ENCODE measurements around the gene ISOC2.
A peak's percentile ranks its signal among the peaks of the same experiment; 100 is the strongest.
"Not testable (repeated sequence)": the region's sequence is repeated elsewhere in the genome, so short reads cannot be mapped to it uniquely, and the experiment has no call there.

ISOC2 gene

GRCh38 chr19:55461259-55461973 lies at the start of gene ISOC2:
ISOC2 (minus strand) TSS chr19:55461642; CDS start chr19:55456486, 5,156 bp downstream.
- peak; percentile 100 for DNase-seq (ENCODE audit: low spot score)

- DNase-seq (ENCODE audit: low spot score): no peak
These were observed 46.7 kb upstream of the ISOC2 start for GRCh38 chr19:55508120-55508519.

GRCh38 chr19:55504981-55505380 lies 43.5 kb upstream of the ISOC2 start:
- DNase-seq (ENCODE audit: low spot score): no peak

- no peak for DNase-seq (ENCODE audit: low spot score)
These were observed 42.8 kb upstream of the ISOC2 start for GRCh38 chr19:55504252-55504603.

- peak; percentile 91 for DNase-seq (ENCODE audit: low spot score)
These were observed 42.2 kb upstream of the ISOC2 start for GRCh38 chr19:55503502-55504251.

- DNase-seq (ENCODE audit: low spot score): no peak
These were observed 41.7 kb upstream of the ISOC2 start for GRCh38 chr19:55503157-55503501.

- DNase-seq (ENCODE audit: low spot score): no peak
These were observed 40.9 kb upstream of the ISOC2 start for GRCh38 chr19:55502197-55502952.

- no peak for DNase-seq (ENCODE audit: low spot score)
These were observed 39.0 kb upstream of the ISOC2 start for GRCh38 chr19:55500368-55500952.

- no peak for DNase-seq (ENCODE audit: low spot score)
These were observed 36.9 kb upstream of the ISOC2 start for GRCh38 chr19:55498246-55498840.

- no peak for DNase-seq (ENCODE audit: low spot score)
These were observed 36.3 kb upstream of the ISOC2 start for GRCh38 chr19:55497763-55498162.

GRCh38 chr19:55496820-55497219 lies 35.4 kb upstream of the ISOC2 start:
- not testable (repeated sequence) for DNase-seq (ENCODE audit: low spot score)

GRCh38 chr19:55495646-55496349 lies 34.4 kb upstream of the ISOC2 start:
- no peak for DNase-seq (ENCODE audit: low spot score)

GRCh38 chr19:55494172-55494761 lies 32.8 kb upstream of the ISOC2 start:
- DNase-seq (ENCODE audit: low spot score): no peak

GRCh38 chr19:55493645-55494171 lies 32.3 kb upstream of the ISOC2 start:
- DNase-seq (ENCODE audit: low spot score): no peak

- DNase-seq (ENCODE audit: low spot score): no peak
These were observed 31.7 kb upstream of the ISOC2 start for GRCh38 chr19:55493052-55493644.

- DNase-seq (ENCODE audit: low spot score): no peak
These were observed 31.0 kb upstream of the ISOC2 start for GRCh38 chr19:55492362-55492944.

GRCh38 chr19:55491546-55492360 lies 30.3 kb upstream of the ISOC2 start:
- no peak for DNase-seq (ENCODE audit: low spot score)

- DNase-seq (ENCODE audit: low spot score): no peak
These were observed 29.3 kb upstream of the ISOC2 start for GRCh38 chr19:55490478-55491432.

Measured in hematopoietic multipotent progenitor cell treated with erythropoietin and hydrocortisone succinate and interleukin-3 and kit ligand, for 15 days (in vitro differentiated cells).